ENCODE results near the gene VPS51.

Gene VPS51

GRCh38 chr11:65095974-65096806 lies at the start of gene VPS51:
TSS of gene VPS51 (plus strand) at chr11:65096214. CDS start at chr11:65096251, 37 bp downstream.
- peak; percentile 81 for DNase-seq

GRCh38 chr11:65047581-65048422 lies 48.2 kb upstream of the VPS51 start:
- DNase-seq, result peak; percentile 9

- no peak for DNase-seq
Observed at GRCh38 chr11:65051398-65051858, 44.6 kb upstream of the VPS51 start.

DNA sequence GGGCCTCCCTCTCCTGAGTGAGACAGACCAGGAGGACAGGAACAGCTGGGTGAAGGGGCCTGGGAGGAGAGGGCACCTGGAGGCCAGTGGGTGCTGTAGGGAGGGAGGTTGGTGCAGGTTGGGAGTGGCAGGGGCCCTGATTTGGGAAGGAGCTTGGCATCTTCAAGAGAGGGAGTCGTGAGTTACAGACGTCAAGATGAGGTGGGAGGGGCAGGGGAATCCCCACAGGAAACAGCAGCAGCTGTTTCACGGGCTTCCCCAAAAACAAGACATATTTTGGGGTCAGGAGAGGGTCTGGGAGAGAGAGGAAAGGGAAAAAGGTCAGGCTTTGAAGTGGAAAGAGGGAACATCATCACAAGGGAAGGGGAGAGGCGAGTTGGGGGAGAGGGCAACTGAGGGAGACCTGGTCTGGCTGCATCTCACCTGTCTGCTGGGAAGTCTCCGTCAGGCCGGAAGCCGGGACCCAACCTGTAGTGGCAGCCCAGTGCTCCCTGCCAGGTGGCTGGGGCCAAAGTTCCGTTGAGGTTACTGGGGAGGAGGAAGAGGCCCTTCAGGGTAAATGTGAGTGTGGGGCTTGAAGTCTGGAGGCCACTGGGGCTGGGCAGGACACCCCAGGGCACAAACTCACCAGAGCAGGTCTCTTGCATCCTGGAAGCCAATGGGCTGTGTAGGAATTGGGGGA lies 42.0 kb upstream of the VPS51 start:
- DNase-seq, result peak; percentile 4

DNA sequence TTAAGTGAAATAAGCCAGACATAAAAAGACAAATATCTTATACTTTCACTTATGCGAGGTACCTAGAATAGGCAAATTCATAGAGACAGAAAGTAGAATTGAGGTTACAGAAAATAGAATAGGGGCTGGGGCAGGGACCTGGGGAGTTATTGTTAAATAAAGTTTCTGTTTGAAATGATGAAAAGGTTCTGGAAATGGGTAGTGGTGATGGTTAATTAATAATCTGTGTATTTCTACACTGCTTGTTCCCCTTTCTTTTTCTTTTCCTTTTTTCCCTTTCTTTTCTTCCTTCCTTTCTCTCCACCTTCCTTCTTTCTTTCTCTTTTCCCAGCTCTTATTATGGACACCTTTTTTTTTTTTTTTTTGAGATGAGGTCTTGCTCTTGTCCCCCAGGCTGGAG lies 40.5 kb upstream of the VPS51 start:
- no peak for DNase-seq

DNA sequence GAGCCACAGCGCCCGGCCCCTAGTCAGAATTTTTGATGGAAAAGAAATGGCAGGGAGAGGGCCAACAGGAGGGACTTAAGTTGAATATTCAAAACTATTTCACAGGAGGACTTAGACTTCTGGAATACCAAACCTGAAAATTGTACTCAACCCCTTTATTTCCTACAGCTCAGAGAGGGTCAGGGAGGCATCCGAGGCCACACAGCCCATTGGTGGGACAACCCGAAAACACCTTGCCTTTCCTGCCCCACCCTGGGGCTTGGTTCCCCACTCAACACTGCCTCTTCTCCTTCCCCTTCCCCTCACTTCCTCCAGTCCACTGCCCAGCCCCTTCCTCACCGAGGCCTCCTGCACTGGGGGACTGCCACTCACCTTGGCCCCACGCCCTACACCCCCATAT lies 39.0 kb upstream of the VPS51 start:
- no peak for DNase-seq

GRCh38 chr11:65057526-65057925 lies 38.5 kb upstream of the VPS51 start:
- DNase-seq, result no peak

- no peak for DNase-seq
Observed at GRCh38 chr11:65058012-65058411, 38.0 kb upstream of the VPS51 start.

DNA sequence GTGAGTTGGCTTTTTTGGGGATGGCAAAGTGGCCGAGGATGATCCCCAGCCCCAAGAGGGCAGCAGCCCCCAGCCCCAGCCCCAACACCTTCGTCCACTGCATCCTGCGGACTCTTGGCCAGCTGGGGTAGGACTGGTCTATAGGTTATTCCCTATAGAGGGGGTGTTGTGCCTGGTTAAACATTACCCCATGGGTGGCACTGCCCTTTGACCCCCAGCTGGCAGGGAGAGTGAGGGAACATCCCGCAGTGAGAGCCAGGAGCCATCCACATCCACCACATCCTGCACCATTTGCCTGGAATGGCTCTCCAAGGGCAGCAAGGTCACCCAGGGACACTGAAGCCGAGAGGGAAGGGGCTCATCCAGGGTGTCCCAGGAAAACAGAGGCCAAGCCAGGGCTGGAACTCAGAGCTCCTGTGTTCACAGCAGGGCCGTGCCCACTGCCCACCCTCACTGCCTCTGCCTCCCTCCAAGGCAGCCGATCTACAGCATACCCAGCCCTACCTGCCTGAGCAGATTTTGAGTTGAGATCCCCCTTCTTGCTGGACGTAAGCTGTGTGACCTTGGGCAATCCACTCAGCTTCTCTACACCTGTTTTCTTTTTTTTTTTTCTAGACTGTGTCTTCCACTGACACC lies 37.5 kb upstream of the VPS51 start, which contains the start of gene NAALADL1:
Gene NAALADL1, minus strand, starts transcription at position 135 of the 636 bp plus-strand sequence. Its CDS starts 32 bp downstream, at position 103.
- no peak for DNase-seq

DNA sequence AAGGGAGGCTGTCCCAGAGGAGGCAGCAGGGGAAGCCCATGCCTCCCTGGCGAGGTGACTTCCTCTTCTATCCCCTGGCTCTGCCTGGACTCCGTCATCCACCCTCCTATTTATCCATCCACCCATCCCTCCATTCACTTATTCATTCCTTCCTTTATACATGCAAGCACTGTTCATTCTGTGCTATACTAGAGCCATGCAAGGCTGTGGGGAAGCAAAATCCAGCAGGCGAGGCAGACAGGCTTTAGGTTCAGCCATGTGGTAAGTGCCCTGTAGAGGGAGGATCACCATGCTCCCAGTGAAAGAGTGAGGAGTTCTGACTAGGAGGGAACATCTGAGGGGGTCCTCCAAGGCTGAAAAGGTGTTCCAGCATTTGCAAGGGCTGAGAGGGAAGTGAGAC lies 36.5 kb upstream of the VPS51 start:
- no peak for DNase-seq

DNA sequence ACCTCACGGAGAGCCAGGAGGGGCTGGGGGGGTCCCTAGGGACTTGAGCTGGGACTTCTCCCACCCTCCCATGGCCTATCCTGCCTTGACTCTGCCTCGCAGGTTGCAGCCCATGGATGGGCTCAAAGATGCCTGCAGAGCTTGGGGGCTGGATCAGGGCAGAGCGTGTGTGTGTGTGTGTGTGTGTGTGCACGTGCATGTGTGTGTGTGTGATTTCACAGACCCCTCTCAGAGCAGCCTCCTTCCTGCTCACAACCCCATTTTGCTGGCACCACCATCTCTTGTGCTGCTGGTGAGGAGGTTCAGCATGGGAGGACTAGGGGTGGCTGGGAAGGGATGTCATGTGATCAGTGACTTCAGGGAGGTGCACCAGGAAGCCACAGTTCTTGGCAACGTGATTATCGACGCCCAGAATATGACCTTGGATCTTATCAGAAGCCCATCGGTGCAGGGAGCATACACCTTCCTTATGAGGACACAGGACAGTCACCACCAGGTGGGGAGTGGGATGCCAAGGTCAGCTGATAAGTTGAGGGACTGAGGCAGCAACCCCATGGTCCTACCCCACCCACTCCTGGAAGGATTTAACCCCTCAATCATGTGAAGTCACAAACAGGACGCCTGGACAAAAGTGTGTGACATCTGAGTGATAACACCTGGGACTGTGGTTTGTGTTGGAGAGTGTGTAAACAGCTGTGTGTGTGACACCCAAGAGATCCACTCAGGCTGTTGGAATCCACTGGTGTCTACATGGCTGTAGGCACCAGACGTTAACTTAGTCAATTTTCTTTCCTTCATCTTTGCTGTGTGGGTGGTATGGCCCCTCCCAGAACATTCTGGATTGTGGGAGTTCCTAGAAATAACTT lies 35.8 kb upstream of the VPS51 start:
- DNase-seq, result no peak

DNA sequence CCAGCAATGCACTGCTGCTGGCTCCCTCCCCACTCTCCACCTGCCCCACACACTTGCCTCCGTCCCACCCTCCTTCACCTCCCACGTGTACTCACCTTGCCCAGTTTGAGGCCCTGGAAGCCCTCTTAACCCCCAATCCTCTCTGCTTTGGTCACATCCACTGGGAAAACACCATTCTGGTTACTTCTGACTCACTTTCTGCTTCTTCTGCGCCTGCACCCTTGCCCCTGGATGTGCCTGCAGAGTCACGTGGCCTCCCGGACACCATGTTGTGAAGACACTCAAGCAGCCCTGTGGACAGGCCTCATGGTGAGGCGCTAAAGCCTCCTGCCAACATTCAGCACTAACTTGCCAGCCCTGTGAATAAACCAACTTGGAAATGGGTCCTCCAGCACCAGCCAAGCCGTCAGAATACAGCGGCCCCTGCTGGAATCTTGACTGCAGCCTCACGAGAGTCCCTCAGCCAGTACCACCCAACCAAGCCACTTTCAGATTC lies 35.1 kb upstream of the VPS51 start:
- DNase-seq, result no peak

- no peak for DNase-seq
Observed at GRCh38 chr11:65063532-65063931, 32.5 kb upstream of the VPS51 start.

DNA sequence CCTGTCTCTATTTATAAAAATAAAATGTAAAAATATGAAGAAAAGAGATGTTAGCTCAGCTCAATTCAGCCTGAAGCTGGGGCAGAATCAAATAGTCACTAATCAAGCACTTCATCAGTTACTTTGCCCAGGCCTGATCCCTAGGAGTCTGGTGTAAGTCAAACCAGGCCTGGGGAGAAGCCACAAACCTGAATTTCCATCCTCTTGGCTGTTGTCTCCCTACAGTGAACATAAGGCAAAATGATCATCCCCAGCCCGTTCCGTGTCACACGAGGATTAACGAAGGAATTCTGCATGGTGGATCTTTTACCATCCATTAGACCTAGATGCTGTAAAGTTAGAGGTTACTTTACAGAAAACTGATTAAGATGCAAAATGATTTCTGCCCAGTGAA lies 31.2 kb upstream of the VPS51 start:
- no peak for DNase-seq

- DNase-seq, result no peak
Observed at GRCh38 chr11:65065851-65066250, 30.2 kb upstream of the VPS51 start.

DNA sequence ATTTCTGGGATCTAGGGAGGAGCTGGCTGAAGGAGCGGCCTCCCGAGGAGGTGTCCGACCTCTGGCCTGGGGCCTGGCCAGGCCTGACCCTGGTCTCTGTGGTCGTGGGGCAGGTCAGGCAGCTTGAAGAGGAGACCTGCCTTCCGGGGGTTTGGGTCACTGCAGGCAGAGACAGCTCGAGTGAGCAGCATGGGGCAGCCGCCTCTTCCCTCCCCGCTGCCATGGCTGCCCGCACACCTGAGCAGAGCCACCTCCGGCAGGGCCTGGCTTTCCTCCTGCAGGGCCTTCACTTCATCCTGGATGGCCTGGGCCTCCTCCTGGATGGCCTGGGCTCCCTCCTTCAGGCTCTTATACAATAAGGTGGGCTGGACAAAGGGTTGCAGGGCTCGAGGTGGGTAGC lies 29.7 kb upstream of the VPS51 start:
- DNase-seq, result no peak

GRCh38 chr11:65066805-65067291 lies 29.2 kb upstream of the VPS51 start:
- DNase-seq, result no peak

- no peak for DNase-seq
Observed at GRCh38 chr11:65067446-65067845, 28.6 kb upstream of the VPS51 start.

GRCh38 chr11:65069217-65069616 lies 26.8 kb upstream of the VPS51 start:
- no peak for DNase-seq

DNA sequence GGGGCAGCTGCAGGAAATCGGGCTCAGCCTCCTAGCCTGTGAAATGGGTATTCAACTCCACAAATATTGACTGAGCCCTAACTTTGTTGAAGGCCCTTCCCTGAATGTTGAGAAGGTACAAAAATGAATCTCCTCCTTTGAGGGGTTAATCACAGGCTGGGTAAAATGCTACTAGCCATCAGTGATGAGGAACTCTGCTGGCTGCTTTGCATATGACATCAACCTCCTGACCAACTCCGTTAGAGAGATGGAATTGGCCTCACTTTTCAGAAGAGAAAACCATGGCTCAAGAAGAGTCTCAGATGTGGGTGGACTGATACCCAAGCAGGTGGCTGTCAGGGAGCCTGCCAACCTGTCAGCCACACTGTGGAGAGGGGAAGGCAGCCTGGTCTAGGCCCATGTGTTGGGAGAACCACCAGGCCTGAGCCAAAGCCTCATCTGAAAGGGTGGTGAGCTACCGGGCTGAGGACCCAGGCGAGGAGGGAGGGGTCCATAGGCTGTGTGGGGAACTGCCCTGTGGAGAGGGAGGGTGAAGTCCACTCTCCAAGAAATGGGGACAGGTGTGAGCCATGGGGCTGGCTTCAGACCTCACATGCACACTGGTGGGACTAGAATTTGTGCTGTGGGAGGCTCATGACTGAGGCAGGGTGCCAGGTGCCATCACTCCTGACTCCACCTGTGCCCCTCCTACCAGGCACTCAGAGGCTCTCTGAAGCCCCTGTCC lies 23.9 kb upstream of the VPS51 start:
- DNase-seq, result no peak

DNA sequence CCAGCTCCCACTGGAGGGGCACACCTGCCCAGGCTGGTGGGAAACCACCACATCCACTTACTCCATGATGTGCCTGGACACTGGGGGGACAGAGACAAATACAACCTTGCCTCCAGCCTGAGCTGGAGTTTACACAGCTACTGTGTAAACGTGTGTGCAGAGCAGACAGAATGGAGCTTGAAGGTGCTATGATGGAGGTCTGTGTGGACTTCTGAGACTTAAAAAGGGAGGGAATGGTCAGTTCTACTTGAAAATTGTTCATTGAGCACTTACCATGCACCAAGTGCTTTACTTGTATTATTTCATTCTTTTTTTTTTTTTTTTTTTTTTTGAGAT lies 23.4 kb upstream of the VPS51 start:
- no peak for DNase-seq
